ENCODE data around the gene CTNNA1.

DNA sequence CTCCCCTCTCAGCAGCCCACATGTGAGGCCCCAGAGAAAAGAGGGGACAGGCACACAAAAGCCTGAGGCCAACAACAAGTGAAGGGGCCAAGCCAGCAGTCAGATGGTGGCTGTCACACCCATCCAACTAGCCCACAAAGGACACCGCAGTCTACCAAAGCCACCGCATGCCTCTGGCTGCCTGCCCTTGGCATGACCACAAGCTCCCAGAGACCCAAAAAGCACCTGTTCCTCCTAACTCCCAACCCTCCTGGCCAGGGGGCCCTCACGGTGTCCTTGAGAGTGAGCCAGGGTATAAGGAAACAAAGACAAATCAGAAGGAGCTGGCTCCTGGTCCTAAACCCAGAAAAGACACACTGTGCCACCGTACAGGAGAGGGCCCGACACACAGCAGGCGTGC is 199.7 kb downstream of the CTNNA1 start:
- TF ChIP-seq POLR2A (IDR thresholded peaks at IDR 0.05) (no peak), POLR2AphosphoS5 (IDR thresholded peaks at IDR 0.05; ENCODE audit: insufficient read depth in 1 of 2, low read depth in 1 of 2) (no peak)
- TF ChIP-seq, protein P1, sequence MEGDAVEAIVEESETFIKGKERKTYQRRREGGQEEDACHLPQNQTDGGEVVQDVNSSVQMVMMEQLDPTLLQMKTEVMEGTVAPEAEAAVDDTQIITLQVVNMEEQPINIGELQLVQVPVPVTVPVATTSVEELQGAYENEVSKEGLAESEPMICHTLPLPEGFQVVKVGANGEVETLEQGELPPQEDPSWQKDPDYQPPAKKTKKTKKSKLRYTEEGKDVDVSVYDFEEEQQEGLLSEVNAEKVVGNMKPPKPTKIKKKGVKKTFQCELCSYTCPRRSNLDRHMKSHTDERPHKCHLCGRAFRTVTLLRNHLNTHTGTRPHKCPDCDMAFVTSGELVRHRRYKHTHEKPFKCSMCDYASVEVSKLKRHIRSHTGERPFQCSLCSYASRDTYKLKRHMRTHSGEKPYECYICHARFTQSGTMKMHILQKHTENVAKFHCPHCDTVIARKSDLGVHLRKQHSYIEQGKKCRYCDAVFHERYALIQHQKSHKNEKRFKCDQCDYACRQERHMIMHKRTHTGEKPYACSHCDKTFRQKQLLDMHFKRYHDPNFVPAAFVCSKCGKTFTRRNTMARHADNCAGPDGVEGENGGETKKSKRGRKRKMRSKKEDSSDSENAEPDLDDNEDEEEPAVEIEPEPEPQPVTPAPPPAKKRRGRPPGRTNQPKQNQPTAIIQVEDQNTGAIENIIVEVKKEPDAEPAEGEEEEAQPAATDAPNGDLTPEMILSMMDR (IDR thresholded peaks at IDR 0.05): no peak
